HL-60 (cell line): Measurements from ENCODE around the gene DLGAP3.

Experiments used
- DNase-seq, 2 experiments: peaks; one replicate each; pipeline ENCODE4 v3.0.0-alpha.2; 2010 to 2020; ENCODE audit warnings: low read depth in 1 of 2, low spot score in 1 of 2
- H3K27ac ChIP-seq: fragments of 250-450 bp; sonication (Bioruptor Pico); replicated peaks from 2 replicates; pipeline ENCODE4 v1.5.1; 2020; ENCODE audit warnings: mild to moderate bottlenecking, moderate library complexity
- H3K27me3 ChIP-seq: fragments of 250-450 bp; sonication (Bioruptor Pico); 2 replicates; pipeline ENCODE4 v1.5.1; 2021; ENCODE audit warnings: mild to moderate bottlenecking, moderate library complexity; ENCODE audit not compliant: insufficient read depth, poor library complexity, severe bottlenecking
- H3K4me3 ChIP-seq: replicated peaks from 2 replicates; pipeline ENCODE4 v1.5.1; 2011; ENCODE audit warnings: mild to moderate bottlenecking, control low read depth, low read length; ENCODE audit not compliant: insufficient read depth
- CTCF ChIP-seq: IDR thresholded peaks from one replicate; pipeline ENCODE4 v1.5.1; 2011; ENCODE audit warnings: low read length, control low read depth, inconsistent platforms; ENCODE audit not compliant: insufficient read depth
- GABPA ChIP-seq: IDR thresholded peaks from 2 replicates; pipeline ENCODE4 v1.6.1; 2012; ENCODE audit warnings: low read depth
- POLR2AphosphoS5 ChIP-seq: IDR thresholded peaks from 2 replicates; pipeline ENCODE4 v1.6.1; 2012; ENCODE audit warnings: low read depth
- REST ChIP-seq: IDR thresholded peaks from 2 replicates; pipeline ENCODE4 v1.6.1; 2012; ENCODE audit warnings: low read depth; ENCODE audit not compliant: insufficient replicate concordance
- SPI1 ChIP-seq: IDR thresholded peaks from 2 replicates; pipeline ENCODE4 v1.6.1; 2012; ENCODE audit warnings: low read depth, mild to moderate bottlenecking, borderline replicate concordance

The DLGAP3 gene

GRCh38 chr1:34899906-34900305, 29.5 kb downstream of the DLGAP3 start:
- no peak overlapping the region for H3K4me3 ChIP-seq
- H3K27me3 ChIP-seq, result peaks cover 4% of the 10 kb centered on the region
- DNase-seq, result no peak
- H3K27ac ChIP-seq, result no peak overlapping the region
- no peak for TF ChIP-seq POLR2AphosphoS5
- TF ChIP-seq CTCF, result no peak
- no peak for TF ChIP-seq REST
- TF ChIP-seq GABPA, result no peak

GRCh38 chr1:34899471-34899870, 30.0 kb downstream of the DLGAP3 start:
- TF ChIP-seq REST (no peak), CTCF (no peak), POLR2AphosphoS5 (no peak), GABPA (no peak), SPI1 (no peak)
- H3K27me3 ChIP-seq, result peaks cover 4% of the 10 kb centered on the region
- no peak overlapping the region for H3K27ac ChIP-seq
- no peak overlapping the region for H3K4me3 ChIP-seq
- DNase-seq, result no peak

GRCh38 chr1:34898330-34898761, 31.1 kb downstream of the DLGAP3 start:
- Histone ChIP-seq H3K4me3 (no peak overlapping the region), H3K27me3 (peaks cover 4% of the 10 kb centered on the region), H3K27ac (no peak overlapping the region)
- DNase-seq, result no peak
- TF ChIP-seq SPI1 (no peak), CTCF (no peak), GABPA (no peak), REST (no peak), POLR2AphosphoS5 (no peak)
